Bronchial smooth muscle cell (primary cell): Measurements from ENCODE around the gene SEC11C. TPM values are rescaled to one million over a fixed set of nuclear protein-coding genes. Genes with fewer than 3 reads are reported as not detected.

Experiments used
- total RNA-seq: library from RNA; depleted of rRNA; stranded (reverse); fragments of >200 nt; gene quantifications from 2 replicates; pipeline ENCODE4 v1.2.1, GENCODE V29; 2014

SEC11C gene
- 7.1 and 8.2 TPM in 2 replicates for total RNA-seq

DNA sequence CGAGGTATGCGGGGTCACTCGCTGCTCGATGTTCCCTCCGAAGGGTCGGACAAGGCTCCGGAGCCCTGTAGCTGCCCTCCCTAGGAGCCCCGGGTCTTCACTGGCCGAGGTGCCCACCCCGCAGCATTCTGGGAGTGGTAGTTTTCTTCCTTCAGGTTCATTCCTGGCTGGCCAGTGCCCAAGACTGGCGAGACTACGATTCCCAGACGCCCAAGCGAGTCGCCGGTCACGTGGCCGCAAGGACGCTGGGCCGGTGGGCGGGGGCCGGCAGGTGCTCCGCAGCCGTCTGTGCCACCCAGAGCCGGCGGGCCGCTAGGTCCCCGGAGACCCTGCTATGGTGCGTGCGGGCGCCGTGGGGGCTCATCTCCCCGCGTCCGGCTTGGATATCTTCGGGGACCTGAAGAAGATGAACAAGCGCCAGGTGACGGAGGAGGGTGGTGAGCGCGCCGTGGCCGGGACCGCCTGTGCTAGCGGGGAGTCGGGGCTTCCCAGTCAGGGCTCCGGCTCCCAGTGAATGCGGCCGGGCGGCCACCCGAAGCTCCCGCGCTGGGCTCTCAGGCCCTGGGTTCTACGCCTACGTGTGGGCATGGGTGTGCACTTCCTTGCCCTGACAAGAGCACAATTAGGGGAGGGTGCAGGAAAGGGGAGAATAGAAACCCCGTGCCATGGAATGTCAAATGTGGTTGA lies at the start of gene SEC11C:
SEC11C (plus strand) TSS at position 270 of the 687 bp plus-strand sequence; CDS start at position 335, 65 bp downstream.

Other genes starting within 250 kb of the SEC11C start
- not detected in 2 replicates for gene GRP, start 80.3 kb downstream of the SEC11C start, total RNA-seq
- gene RAX, start 133.6 kb downstream of the SEC11C start, total RNA-seq: not detected in 2 replicates
- not detected in 2 replicates for gene CPLX4, start 178.8 kb downstream of the SEC11C start, total RNA-seq
- 136 and 152 TPM in 2 replicates for gene LMAN1, start 219.4 kb downstream of the SEC11C start, total RNA-seq